Activated T-cell treated with anti-CD3 and anti-CD28 coated beads for 48 hours (primary cell): Measurements from ENCODE around the gene TMOD2.
"Not testable (repeated sequence)": the region's sequence is repeated elsewhere in the genome, so short reads cannot be mapped to it uniquely, and the experiment has no call there.

ENCODE experiments used
- DNase-seq: peaks from one replicate; pipeline ENCODE4 v3.0.0-alpha.2; 2020; ENCODE audit warnings: low read depth

The TMOD2 gene

DNA sequence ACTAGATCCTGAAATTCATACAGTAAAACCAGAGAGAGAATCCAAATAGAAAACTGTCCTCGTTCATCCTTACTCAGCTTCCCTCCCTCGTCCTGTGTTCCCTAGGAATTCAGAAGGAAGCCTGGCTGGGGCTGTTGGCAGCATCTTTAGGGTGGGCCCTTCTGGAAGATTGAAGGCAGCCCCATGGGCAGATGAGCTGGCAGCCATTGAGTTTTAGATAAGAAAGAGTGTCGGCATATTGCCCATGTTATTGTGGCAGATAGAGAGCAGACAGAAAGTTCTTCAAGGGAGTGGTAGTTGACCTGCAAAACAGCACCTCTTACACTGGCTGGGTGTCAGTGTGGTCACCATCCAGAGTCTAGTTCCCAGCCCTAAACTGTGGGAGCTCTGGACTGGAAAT, 23.5 kb downstream of the TMOD2 start:
- DNase-seq, result no peak

DNA sequence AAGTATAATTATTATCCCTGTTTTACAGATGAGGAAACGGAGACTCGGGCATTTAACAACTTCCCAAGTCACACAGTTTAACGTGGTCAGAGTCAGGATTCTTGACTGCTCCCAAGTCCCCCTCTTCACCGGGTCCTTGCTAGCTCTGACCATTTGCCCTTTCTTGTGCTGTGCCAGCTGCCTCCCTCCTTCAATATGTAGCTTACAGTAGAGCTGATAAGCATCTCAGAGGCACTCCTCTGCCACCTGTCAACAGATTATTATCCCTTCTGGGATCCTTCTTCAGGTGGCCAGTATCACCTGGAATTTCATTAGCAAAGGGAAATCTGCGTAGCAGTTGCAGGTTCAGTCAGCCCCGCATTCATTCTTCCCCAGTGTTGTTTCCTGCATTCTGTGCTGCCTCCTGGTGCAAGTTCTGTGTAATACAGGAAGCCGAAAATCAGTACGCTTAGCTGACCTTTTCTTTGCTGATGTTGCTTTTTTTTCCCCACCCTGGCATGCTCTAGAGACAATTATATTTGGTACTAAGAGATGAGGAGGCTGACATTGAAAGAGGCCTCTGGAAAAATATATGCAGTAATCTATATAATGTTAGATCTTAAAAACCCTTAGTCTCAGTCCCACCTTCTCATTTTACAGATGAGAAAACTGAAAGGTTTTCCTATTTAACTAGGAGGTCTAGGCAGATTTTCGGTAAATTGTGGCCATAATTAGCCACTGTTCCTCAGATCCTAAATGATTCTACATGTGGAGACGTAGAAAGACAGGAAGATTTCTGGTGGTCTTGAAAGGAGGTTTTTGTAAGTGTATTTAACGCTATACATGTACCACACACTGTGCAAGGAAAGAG, 24.8 kb downstream of the TMOD2 start:
- peak; percentile 25 for DNase-seq

DNA sequence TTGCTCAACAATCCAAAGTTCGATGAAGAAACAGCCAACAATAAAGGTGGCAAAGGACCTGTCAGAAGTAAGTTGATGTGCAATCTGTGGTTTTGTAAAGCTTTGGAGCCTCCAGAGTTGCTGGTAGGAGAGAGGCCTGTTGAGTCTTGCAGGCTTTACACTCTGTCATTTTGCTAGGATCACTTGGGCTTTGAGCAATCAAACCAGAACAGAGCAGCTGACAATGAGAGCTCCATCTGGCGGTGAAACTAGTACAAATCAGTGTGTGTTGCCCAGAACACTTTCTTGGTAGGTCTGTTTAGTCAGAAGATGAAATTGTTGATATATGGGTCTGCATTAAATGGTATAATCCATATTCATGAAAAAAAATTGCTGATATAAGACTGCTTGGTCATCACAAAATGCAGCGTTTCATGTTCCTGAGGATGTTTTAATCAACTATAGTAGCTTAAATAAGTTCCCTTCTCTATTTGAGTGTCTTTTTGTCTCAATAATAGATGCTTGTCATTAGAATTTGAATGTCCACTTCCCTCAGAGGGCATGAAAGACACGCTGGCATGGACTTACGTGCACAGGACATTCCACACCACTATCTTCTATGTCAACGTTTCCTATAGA, 25.7 kb downstream of the TMOD2 start:
- DNase-seq, result peak; percentile 31

DNA sequence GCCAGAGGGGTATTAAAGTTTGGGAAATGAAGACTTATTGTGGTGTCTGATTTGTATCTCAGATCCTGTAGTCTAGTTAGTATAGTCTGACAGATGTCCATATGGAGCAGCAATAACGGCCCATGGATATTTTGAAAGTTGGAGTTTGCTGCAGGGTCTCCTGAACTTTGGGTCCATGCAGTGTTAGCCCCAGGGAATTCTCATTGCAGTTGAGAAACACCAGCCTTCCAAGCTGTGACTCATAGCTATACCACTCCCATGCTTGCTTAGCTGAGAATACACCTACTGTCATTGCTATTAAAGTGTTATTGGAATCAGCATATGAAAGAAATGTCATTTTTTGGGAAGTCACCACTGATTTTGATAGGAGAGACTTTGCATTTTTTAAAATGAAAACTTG, 29.2 kb downstream of the TMOD2 start:
- no peak for DNase-seq

DNA sequence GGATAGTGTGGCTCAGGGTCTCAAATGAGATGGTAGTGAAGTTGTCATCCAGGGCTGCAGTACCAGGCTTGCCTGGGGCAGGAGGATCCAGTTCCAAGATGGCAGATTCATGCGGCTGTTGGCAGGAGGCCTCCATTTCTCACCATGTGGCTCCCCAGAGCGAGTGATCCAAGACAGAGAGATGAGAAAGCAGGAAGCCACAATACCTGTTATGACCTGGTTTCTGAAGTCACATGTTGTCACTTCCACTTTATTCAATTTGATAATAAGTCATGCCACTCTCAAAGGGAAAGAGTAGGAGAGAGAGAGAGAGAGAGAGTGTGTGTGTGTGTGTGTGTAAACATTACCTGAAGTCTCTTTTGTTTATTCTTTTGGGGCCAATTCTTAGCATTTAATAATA, 30.1 kb downstream of the TMOD2 start:
- no peak for DNase-seq

DNA sequence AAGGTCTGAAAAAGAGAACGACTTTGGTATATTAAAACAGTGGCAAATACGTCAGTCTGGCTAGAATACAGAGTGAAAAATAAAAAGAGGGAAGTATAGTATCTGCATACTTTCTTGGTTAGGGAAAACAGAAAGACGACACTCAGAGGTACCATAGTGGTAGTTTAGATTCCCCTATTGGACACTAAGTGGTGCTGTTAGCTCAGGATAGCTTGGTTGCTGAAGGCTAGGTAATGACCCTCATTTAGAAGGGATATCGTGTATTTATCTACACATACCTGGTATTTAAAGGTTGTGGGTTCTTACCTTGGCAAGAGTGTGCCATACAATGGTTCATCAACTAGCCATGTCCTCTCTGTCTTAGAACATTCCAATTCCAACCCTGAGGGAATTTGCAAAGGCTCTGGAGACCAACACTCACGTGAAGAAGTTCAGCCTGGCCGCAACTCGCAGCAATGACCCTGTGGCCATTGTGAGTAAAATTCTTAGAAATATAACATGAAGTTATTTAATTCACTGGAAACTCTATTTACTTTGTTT, 31.0 kb downstream of the TMOD2 start:
- DNase-seq, result no peak

DNA sequence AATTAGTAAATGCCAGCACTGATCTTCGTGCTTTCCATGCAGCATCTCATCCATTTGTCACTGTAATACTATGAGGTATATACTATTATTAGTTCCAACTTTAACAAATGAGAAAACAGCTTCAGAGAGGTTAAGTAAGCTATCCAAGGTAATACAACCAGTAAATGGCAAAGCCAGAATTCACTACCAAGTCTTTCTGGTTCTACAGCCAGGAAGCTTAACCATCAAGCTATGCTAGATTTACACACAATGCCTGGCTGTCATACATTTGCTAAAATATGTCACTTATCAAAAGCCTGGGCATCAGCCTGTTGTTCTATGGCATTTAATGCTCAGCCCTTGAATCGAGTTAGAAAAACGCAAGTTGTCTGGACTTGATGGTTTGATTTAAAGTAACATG, 32.6 kb downstream of the TMOD2 start:
- DNase-seq, result no peak

DNA sequence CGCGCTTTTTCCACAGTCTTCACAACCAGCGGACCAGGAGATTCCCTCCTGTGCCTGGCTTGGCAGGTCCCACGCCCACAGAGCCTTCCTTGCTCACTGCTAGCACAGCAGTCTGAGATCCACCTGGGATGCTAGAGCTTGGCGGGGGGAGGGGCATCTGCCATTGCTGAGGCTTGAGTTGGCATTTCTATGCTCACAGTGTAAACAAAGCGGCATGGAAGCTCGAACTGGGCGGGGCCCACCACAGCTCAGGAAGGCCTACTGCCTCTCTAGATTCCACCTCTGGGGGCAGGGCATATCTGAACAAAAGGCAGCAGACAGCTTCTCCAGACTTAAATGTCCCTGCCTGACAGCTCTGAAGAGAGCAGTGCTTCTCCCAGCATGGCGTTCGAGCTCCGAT, 35.7 kb downstream of the TMOD2 start:
- DNase-seq, result not testable (repeated sequence)

DNA sequence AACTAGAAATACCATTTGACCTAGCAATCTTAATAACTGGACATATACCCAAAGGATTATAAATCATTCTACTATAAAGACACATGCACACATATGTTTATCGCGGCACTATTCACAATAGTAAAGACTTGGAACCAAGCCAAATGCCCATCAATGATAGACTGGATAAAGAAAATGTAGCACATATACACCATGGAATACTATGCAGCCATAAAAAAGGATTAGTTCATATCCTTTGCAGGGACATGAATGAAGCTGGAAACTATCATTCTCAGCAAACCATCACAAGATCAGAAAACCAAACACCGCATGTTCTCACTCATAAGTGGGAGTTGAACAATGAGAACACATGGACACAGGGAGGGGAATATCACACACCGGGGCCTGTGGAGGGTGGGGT, 41.1 kb downstream of the TMOD2 start:
- DNase-seq, result not testable (repeated sequence)

DNA sequence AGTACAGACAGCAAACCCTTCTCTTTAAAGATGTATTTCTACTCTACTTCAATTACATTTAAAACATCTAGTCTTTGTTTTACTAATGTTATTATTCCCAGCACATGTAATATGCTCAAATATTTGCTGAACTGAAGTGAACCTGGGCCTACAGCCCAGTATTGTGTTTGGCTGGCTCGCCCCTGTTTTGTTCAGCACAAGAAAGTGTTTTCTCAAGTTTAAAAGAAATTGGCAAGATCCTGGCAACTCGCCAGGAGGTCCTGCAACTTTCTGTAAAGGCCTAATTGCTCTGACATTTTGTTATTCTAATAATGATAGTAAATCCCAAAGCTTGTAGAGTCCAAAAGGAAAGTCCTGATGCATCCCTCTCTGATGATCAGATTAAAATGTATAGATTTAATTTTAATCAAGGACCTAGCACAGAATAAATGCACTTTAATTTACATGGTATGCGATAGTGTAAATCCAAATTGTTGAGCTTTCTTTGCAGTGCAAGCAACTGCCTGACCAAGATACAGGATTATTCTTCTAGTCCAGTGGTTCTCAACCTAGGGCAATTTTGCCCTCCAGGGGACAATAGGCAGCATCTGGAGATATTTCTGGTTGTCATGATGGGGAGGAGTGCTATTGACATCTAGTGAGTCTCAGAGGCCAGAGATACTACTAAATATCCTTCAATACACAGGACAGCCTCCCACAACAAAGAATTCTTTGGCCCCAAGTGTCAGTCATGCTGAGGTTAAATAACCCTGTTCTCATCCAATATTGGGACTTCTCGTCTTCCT, 42.3 kb downstream of the TMOD2 start:
- DNase-seq, result no peak

DNA sequence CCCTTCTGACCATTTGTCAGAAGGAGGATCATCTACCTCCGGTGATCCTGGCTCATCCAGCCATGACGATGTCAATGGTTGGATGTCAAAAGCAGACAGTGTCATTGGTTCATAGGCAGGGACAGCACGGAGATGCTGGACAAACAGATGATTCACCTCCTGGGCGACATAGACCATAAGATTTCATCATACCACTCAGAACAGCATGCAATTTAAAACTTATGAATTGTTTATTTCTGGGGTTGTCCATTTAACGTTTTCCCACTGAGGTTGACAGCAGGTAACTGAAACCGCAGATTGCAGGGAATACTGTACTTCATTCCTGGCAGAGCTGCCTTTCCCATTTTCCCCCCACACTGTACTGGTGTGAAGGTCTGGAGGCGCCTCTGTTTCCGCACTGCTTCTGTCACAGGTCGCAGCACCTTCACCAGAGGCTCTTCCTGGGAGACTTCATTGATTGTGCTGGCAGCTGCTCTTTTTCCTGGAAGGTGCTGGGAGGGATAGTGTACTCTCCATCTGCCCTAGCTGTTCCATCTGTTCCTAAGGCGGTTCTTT, 45.5 kb downstream of the TMOD2 start:
- no peak for DNase-seq

DNA sequence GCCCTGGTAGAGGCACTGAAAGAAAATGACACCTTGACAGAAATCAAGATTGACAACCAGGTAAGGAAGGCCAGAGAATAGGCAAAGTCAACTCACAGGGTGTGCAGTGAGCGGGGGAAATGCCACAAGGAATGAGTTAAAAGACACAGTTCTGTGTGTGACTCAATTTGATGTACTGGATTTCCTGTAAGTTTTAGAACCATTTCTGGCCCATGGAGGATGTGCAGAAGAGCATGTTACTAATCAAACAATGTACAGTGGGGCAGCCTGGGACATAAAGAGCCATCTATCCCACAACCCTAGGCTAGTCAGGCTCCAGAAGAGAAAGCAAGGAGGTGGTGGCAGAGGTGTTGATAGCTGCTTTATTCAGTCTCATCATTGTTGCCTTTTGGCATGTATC, 46.9 kb downstream of the TMOD2 start:
- DNase-seq, result no peak

DNA sequence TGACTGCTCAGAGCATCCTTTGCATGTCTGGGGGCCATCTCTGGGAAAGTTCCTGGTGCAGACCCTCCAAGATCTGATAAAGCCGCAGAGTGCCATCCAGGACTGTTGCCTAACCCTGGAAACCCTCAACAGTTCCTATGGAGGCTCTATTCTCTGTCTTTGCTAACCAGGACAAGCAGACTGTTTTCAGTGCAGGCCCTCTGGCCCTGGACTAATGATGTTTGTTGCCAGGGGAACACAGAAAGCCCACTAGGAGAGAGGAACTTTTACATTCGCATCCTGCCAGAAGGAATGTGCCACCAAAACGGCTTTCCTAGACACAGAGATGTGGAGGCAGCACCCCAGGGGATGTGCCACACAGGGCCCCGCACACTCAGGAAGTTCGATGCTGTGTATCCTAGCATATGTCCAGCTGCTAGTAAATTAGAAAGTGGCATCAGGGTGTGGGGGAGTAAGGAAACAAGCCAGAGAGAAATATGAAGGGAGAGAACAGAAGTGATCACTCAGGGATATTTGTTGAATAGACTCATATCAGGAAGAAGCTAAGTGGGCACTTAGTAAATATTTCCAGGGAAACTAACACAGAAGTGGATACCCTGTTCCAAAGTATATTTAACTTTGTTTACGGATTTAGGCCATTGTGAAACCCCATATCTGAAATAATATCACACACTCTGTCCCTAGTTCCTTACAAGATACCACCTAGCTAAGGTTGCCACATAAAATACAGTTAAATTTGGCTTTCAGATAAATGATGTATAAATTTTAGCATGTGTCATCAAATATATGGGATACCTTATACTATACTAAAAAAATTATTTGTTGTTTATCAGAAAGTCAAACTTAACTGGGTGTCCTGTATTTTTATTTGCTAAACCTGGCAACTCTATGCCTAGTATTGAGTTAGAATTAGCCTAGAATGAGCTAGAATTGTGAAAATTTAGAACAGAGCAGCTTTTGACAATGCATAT, 48.2 kb downstream of the TMOD2 start:
- DNase-seq, result no peak

DNA sequence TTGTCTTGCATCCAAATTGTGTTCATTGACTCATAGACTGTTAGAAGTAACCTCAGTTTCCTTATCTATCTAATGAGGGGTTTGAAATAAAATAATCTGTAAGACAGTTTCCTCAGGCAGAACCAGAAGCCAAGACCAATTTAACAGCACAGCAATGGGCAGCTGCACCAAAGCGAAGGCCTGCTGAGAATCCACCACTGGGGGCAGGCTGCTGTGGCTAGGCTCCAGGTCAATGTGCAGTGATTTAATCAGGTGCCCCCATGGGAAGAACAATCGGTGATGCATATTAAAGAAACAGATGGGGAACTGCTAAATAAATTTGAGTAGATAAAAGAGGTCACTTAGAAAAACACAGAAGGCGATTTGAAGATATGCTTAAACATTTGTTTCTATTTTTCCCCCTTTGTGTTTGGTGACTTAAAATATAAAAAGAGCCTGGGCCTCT, 50.0 kb downstream of the TMOD2 start:
- no peak for DNase-seq

DNA sequence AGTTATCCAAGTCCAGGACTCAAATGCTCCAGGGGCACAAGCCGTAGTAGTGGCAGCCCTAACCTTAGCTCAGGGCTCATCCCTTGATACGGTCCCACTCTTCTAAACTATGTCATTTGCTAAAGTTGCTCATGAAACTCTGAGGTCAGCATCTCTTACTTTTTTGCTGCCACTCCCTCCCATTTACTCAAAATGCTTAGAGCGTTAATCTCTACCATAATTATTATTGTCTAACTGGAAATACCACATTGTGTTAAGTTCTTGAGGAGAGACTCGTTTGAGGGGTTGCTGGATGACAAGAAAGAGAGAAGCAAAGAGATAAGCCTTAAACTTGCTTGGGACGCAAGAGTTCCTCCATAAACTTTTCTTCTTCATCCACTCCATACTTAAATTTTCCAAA, 51.2 kb downstream of the TMOD2 start:
- no peak for DNase-seq

DNA sequence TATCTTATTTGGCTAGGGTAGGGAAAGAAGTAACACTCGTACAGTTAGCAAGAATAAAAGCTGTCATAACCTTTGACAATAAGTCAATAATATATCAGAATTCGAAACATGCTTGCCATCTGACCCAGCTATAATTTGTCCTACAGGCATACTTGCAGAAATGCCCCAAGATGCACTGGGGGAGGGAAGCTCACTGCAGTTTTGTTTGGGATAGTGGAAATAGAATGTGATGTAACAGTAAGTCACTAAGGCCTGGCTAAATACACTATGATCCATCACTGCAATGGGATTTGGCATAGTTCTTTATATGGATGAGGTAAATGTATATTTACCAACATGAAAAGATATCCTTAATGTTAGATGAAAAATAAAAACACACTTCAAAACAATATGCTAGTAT, 52.6 kb downstream of the TMOD2 start:
- DNase-seq, result no peak

DNA sequence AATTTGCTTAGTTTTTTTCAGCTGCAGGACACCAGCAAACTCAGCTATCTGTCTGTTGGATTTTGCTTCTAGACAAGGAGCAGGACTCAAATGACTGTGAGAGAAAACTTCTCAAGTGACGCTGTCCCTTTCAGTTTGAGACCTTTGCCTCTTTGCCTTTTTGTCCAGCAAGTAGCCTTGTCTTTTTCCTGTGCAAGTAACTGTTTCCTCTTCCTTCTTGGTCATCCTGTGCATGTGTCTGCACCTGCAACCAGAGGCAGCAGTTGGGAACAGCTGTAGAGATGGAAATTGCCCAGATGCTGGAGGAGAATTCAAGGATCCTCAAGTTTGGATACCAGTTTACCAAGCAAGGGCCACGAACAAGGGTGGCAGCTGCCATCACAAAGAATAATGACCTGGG, 54.7 kb downstream of the TMOD2 start:
- no peak for DNase-seq

DNA sequence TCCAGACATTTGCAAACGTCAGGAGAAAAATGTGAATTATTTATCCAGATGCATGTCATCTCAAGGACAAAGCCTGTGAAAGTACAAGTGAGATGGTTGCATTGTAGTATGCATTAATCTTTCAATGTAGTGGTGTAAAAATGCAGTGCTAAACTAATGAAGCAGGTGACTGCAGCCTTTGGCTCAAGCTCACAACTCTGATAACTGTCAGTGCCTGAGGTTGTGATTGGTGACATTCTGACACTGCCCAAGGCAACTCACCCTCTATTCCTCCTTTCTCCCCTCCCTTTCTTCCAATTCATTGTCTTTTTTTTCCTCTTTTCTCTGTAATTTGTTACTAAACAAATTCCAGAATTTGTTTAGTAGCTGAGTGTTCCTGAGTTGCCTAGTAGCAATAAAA, 58.1 kb downstream of the TMOD2 start:
- DNase-seq, result no peak

DNA sequence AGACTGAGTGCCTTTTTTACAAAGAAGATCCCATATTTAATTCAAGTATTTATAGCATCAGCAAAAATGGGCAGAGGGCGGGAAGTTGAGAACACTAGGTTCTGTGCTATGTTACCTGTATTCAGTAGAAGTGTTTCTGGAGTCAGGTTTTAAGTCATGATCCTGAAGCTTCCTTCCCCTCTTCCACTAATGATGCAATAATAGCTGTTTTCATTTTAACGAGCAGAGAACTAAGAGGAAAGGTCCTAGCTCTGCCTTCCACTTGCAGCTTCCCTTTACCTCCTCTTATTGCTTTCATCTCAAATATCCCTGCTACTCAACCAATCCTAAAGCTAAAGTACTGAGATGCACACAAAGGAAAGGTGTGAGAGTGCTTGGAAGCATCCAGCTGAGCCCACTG, 61.2 kb downstream of the TMOD2 start:
- DNase-seq, result no peak

DNA sequence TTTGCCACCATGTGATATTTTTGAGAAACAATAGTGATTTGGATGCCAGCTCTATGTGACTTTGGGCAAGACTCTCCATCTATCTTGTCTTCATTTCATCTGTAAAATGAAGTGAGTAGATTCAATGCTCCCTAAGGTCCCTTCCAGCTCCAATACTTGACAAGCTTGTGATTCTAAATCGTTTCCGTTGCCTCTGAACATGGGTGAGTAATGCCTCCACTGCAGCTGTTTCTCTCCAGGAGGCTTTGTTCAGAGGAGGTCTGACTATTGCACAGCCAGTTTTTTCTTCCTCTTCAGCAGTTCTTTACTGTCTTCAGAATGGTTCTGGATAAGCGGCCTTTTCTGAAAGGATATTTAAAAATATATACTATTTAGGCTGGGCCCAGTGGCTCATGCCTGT, 63.2 kb downstream of the TMOD2 start:
- no peak for DNase-seq

DNA sequence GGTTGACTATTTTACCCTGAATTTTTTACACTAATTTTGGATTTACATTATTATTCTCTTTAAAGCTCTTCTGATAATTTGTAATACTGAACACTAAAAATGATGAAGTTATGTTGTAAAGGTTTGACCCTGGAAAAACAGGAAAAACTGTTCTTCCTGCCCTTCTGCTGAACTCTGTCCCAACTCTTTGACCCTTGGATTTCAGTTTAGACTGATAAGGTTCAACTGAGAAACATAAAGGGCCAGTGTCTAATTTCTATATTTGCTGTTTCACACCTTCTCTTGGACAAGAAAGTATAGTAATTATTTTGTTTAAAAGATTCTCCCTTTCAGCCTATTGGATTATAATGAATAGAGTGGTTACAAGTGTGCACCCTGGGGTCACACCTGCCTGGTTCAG, 65.2 kb downstream of the TMOD2 start:
- DNase-seq, result no peak
